ENCODE data around the gene CLEC4G. TPM values are rescaled to one million over a fixed set of nuclear protein-coding genes. Genes with fewer than 3 reads are reported as not detected.

CLEC4G gene
- polyA plus RNA-seq, 10 donors = 0.17 to 0.29 (median 0.24) TPM; not detected in 6

DNA sequence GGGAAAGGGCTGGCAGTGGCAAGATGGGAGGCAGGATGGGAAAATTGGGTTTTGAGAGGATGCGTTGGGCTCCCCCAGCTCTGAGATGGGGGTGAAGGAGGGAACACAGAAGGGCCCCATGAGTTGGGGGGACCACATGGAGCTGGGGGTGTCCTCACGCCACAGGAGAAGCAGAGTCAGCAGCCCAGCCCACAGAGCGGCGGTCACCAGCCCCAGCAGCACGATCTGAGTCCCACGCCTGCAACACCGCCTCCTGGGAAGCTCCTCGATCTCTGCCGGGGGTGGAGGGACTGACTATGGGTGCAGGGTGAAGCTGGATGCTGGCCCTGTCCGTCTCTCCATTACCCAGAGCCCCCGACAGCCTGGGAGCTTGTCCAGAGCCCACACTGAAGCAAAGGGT, 33.3 kb downstream of the CLEC4G start:
- DNase-seq = no peak

GRCh38 chr19:7697721-7698287, 34.1 kb downstream of the CLEC4G start:
- no peak for DNase-seq

DNA sequence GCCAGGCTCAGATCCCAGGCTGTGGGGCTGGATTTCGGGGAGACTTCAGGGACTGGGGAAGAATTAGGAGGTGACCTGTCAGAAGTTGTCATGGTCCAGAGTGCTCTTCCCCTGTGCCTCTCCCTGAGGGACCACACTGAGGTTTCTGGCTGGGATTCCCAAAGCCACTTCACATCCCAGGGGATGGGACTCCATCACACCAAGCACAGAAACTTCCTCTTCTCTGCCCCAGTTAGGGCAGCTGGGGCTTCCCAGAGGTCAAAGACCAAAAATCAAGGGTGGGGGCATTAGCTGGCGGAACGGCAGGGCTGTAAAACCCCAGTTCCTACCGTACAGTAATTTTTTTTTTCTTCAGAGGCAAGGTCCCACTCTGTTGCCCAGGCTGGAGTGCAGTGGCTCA, 37.4 kb downstream of the CLEC4G start:
- no peak for DNase-seq

DNA sequence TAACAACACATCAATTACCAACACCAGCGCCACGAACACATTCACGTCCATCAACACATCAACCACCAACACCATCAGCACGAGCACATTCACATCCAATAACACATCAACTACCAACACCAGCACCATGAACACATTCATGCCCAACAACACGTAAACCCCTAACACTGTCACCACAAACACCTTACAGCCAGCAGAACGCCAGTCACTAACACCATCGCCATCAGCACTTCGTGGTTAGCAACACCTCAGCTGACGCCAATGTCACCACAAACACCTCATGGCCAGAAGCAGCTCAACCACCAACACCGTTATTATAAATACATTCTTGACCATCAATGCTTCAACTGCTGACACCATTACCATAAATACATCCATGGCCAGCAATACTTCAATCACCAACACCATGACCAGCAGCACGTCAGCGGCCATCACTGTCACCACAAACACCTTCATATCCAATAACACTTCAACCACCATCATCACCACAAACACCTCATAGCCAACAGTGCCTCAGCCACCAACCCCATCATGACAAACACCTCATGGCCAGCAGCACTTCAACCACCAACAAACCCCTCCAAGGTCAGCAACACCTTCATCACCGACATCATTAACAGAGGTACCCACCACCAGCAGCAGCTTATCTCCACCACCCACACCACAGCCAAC, 39.4 kb downstream of the CLEC4G start:
- DNase-seq = no peak

GRCh38 chr19:7691497-7691896, 40.4 kb downstream of the CLEC4G start:
- no peak for DNase-seq

- no peak for DNase-seq
These were observed 41.1 kb downstream of the CLEC4G start for GRCh38 chr19:7690779-7691258.

DNA sequence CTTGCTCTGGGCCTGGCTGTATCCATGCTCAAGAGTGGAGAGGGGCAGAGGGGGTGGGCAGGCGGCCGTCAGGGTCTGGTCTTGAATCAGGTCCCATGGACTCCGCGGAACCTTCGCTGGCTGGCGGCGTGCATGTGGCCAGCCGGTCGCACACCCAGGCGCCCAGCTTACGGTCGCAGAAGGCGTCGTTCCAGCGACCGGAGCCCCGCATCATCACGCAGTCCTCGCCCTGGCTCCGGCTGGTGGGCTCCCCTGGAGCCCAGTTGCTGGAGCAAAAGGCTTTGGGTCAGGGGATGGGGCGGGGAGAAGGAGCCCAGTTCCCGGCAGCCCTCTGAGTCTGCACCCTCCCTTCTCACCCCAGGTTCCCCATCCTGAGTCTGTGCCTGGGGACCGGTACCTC, 42.7 kb downstream of the CLEC4G start:
- DNase-seq = no peak

DNA sequence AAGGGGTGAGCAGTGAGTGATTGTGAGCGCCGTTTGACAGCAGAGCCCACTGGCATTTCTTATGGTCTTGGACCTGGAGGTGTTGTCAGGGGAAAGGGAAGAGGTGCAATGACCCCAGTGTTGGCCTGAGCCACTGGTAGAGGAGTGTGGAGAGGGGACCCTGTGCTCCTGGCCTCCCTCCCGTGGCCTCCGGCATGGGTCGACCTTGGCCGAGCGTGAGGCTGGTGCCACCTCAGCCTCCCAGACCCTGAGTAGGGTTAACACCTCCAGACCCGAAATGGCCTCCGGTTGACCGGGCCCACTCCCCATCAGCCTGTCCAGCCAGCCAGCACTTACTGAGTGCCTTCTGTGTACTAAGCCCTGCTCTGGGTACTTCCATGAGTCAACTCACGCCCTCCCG, 44.7 kb downstream of the CLEC4G start:
- DNase-seq = no peak

DNA sequence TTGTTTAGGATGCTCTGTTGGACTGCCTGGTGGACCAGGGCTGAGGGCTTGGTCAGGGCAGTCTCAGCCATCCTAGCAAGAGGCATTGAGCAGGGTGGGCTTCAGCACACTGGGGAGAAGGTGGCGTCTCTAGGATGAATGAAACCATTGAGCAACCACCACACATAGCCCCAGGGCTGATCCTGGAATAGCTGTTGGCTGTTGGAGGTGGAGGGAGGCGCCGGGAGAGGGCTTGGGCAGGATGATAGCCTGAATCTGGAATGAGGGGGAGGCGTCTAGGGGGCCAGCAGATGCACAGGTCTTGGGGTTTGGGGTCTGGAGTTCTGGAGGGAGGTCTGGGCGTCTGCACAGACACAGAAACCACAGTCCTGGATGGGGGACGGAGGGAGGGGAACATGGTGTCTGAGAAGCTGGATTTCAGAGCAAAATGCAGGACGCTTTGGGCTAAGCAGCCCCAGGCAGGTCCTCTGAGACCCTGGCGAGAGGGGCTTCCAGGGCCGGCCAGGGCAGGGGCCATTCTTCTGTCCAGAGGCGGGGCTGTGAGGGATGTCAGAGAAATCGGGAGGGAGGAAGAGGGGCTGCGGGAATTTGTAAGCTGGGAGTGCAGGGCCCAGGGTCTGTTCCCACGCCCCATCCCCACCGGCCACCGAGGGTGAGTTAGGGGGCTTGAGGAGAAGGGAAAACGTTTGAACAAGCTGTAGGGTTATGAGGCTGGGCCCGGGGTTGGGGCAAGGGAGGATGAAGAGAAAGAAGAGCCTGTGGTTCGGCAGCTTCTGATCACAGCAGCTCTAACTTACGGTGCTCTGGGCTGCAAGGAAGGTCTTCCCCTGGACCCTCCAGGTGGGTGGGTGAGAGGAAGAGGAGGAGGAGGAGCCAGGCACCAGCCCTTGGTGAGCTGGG, 46.1 kb downstream of the CLEC4G start:
- DNase-seq = no peak

GRCh38 chr19:7682175-7682855, 49.6 kb downstream of the CLEC4G start:
- DNase-seq = peak in 1 of 3 donors; percentile 16

- DNase-seq = peak; percentile 65 to 88 (median 77)
These were observed 50.4 kb downstream of the CLEC4G start for GRCh38 chr19:7681340-7682174.

- DNase-seq = peak; percentile 81 to 96 (median 94)
These were observed 51.1 kb downstream of the CLEC4G start, which contains the start of gene TRAPPC5 for GRCh38 chr19:7680606-7681339. TSS of gene TRAPPC5 (plus strand) at chr19:7680833. CDS start at chr19:7682254, 1,421 bp downstream.

DNA sequence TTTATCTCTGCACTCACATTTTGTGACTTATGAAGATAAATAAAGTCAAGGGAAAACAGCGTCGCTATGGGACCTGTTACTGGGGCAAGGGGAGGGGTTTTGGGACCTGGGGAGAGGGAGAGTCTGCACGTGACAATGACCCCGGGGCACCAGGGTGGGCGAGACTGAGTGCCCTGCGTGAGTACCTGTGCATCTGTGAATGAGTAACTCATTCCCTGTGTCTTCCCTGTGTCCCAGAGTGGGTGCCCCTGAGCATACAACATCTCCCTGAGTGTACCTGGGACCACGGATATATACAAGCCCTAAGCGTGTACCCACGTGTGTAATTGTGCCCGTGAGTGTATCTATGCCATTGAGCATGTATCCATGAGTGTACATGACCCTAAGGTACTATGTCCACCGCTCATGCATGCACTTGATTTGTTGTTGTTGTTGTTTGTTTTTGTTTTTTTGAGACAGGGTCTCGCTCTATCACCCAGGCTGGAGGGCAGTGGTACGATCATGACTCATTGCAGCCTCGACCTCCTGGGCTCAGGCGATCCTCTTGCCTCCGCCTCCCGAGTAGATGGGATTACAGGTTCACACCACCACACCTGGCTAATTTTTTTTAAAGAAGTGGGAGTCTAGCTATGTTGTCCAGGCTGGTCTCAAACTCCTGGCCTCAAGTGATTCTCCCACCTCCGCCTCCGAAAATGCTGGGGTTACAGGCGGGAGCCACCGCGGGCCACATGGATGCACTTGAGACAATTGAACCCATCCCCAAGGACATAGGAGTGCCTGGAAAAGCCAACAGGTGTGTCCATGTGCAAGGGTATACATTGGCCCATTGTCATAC, 51.9 kb downstream of the CLEC4G start:
- no peak for DNase-seq

- no peak for DNase-seq
These were observed 52.7 kb downstream of the CLEC4G start for GRCh38 chr19:7678971-7679751.

All from muscle of back (tissue), 11 donors.